Fibroblast of skin of right biceps (primary cell): ENCODE data around the gene SRMS.

ENCODE experiments used
- DNase-seq: peaks from one replicate; pipeline ENCODE4 v3.0.0-alpha.2; 2013

Gene SRMS, protein sequence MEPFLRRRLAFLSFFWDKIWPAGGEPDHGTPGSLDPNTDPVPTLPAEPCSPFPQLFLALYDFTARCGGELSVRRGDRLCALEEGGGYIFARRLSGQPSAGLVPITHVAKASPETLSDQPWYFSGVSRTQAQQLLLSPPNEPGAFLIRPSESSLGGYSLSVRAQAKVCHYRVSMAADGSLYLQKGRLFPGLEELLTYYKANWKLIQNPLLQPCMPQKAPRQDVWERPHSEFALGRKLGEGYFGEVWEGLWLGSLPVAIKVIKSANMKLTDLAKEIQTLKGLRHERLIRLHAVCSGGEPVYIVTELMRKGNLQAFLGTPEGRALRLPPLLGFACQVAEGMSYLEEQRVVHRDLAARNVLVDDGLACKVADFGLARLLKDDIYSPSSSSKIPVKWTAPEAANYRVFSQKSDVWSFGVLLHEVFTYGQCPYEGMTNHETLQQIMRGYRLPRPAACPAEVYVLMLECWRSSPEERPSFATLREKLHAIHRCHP

DNA sequence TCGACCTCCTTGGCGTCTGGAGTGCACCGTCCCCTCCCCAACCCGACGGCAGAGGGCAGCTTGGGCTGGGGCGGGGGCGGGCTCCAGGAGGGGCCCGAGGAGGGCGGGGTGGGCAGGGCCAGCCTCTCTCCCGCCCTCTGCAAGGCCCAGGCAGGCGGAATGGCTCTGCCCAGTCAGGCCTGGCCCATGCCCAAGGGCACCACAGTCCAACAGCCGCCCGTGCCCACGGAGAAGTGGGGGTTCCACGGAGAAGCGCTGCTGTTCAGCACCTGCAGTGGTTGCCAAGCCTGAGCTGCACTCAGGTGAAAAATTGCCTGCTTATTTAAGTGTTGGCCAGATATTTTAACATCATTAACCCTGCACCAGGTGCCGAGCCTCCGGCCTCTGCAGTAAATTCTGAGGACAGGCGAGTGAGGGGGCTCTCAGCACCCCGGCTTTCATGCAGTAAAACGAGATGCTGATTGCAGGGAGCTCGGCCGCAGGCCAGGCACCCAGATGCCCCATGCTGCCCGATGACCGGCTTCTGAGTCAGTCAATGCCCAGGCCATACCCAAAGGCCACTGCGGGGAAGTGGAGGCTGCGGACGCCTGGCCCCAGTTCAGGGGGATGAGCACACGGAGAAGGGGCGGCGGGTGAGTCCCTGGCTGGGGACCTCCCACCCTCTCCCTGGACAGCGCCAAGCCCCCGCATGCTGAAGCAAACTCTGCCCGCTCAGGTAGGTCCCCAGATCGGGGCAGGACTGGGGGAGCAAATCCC is at the start of gene SRMS:
SRMS (minus strand) TSS at position 25 of the 756 bp plus-strand sequence. CDS start 286 bp downstream, outside the sequence.
- DNase-seq: no peak

DNA sequence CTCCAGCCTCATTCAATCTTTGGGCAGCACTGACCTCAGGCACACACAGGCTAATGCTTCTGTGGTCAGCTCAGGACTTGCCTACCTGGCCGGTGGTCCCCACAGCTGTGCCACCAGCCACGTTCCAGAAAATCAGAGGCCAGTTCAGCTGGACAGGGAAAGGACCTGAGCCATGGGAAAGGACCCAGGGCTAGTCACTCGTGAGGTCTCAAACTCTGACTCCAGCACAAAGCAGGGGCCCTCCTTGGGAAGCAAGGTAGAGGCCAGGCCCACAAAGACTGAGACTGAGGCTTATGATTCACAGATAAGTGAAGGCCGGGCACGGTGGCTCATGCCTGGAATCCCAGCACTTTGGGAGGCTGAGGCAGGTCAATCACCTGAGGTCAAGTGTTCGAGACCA is 48.9 kb upstream of the SRMS start:
- DNase-seq: no peak

DNA sequence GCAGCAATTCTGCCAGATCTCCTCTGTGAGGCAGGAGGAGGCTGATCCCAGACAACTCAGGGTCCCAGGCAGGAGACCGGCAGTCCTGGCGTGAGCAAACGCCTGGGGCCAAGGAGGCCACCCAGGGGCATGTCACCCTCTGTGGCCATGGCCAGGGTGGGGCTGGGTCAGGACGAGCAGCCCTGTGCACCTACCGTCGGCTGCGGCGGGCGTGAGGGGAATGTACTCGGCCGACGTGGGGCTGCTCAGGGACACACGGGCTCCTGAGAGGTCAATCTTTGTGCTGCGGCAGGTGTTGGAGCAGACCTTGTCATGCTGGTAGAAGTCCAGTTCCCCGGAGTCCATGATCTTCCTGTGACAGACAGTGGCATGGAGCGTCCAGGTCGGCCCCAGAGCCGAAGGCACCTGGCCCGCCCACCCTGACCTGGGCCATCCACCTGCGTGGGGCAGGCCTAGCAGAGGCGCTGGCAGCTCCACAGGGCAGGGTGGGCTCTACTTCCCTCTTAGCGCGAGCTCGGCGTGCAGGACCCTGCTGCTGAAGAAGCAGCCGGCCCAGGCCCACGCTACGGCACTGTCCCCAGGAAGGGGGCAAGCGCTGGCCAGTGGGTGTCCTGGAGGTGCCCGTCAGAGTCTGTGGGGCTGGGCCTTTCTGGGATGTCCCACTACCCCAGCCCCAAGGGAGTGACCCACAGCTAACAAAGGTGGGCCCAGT is 48.0 kb upstream of the SRMS start:
- no peak for DNase-seq

DNA sequence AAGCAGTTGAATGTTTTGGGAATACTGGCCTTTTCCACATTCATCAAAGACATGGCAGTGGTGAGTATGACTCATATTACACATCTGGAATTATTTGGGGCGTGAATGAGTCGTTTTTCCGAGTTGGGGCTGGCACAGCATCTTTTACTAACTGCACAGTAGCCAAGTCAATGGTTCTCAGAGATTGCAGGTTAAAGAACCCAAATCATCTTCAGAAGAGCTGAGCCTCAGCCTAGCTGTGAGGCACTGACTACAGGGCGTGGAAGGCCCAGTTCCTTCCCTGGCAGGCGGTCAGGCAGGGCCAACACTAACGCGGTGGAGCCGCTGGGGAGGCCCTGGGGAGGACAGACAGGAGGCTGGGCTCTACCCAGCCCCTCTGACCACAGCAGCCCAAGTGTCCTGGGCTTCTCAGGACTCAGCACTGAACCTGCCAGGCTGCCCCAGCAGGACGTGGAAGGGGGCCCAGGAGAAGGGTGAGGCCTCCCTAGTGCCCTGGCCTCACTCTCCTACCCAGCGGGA is 46.6 kb upstream of the SRMS start:
- peak; percentile 63 for DNase-seq

DNA sequence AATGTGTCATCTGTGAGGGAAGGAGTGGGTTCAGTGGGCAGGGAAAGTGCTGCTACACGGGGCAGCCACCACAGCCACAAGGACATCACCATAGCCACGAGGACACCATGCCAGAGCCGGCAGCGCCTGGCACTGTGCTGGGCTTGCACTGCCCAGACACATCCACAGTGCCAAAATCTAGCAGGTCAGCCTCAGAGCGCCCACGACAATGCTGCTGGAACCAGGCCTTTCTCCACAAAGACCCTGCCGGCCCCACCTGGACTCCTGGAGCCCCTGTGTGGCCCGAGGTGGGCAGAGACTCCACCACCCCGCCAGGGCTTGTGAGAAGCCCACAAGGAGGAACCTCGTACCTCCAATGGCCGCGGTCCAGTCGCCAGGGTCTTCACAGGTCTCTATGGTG is 45.1 kb upstream of the SRMS start:
- no peak for DNase-seq

DNA sequence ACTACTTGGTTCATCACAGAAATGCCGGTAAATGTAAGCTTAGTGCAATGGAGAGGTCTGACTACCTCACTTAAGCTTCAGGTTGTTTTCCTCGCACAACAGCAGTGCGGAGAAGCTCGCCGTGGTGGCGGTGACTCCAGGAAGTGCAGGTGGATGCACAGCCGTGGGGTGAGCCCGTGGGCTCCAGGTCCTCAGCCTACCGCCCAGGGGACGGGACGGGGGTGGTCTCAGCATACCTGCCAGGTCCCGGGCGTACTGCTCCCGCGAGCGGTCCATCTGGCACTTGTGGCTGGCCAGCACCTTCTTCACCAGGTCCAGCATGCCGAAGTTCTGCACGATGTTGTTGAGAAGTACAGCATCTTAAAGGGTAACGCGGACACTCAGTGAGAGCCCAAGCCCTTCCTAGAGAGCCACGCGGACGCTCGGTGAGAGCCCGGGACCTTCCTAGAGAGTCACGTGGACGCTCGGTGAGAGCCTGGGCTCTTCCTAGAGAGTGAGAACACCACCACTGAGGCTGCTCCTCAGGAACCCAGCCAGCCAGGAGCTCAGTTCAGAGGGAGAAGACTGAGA is 44.3 kb upstream of the SRMS start:
- no peak for DNase-seq

DNA sequence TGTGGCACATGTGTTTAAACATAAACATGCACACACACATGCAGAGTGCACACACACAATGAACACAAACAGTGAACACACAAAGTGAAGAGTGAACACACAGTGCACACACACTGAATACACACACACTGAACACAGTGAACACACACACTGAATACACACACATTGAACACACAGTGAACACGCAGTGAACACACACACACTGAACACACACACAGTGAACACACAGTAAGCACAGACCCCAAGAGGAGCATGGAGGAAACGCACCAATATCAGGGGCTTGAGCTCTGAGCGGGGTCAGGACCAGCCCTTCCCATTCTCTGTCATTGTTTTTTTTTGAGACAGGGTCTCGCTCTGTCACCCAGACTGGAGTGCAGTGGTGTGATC is 43.6 kb upstream of the SRMS start:
- DNase-seq: no peak

DNA sequence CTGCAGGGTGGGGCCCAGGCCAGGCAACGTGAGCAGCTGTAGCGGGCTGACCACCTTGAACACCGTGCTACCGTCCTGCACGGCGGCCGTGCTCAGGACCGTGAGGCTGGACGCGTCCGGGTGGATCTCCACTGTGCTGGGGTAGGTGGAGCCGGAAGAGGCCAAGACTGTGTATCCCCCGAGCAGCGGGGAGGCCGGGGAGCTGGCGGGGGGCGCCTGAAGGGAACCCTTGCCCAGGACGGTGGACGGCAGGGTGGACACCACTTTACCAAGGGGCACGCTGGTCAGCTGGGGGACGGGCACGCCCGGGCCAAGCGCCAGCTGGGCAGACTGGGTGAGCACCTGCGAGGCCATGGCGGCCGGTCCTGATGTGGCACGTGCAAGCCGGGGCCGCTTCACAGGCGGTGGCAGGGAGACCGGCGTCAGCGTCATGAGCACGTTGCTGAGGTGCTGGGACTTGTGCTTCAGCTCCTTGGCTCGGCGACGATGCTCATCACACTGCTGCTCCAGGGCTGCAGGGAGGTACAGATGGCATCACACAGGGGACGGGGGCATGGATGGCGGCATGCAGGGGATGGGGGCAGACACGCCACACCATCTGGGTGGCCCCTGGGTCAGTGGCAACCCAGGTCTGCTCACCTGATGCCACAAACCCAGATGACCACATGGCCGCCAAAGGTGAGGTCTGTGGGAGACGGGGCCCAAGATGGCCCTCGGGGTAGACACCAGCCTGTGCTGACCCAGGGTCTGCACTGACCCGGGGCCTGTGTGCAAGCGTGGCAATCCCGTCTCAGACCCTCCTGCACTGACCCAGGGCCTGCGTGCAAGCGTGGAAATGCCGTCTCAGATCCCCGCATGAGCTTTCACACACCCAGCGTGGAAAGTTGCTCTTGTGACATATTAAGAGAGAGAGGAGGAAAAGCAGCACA is 42.9 kb upstream of the SRMS start:
- no peak for DNase-seq

DNA sequence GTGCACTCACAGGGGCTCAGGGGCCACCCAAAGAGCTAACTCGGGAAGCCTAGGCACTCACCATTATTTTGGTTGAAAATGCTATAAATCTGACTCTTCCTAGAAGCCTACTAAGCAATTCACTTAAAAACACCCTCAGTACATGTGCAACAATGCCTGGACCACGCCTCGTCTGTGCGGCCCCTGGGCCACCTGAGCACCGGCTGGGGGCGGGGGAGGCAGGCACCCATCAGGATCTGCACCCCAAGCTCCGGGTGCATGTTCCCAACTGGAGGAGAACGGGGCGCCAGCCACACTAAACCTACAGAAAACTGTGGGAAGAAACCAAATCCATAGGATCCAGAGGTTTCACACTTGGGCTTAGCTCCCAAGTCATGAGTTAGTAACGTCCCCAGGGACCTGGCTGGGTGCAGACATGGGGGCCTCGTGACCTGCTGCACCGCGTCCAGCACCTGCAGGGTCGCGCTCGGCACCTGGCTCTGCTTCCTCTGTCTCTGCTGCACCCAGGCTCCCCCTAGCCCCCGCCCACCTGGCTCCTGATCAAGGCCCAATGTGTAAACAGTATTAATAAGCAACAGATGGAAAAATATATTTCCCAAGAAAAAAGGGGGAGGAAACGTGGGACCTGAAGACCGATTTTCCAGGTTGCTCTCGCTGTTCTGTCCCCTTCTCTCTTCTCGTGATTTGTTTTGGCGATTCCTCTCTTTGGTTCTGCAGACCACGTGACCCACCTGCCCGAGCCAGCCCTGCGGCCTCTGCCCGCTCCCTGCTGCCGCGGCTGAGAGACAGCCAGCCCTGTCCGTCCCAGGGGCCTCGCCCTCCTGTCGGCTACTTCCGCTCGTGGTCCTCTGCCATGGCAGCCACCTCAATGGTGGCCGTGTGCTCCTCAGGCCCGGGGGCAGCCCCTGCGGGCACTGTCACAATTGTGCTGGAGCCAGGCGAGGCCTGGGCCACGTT is 42.0 kb upstream of the SRMS start:
- DNase-seq: no peak

DNA sequence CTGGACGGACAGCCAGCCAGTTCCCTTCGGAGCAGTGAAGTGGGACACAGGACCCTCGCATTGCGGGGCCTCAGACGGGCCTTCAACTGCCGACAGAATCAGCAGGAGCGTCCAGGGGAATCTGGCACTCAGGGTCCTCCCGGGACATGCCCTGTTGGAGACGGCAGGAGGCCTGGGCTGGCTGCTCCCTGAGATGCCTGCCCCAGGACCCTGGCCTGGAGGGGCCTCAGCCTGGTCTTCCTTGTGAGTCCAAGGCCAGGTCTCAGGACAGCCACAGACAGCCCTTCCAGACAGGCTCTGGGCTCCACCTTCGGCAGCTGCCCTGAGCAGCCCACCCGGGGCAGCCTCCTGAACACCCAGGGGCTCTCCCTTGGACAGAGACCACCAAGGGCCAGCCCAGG is 41.1 kb upstream of the SRMS start:
- DNase-seq: no peak

DNA sequence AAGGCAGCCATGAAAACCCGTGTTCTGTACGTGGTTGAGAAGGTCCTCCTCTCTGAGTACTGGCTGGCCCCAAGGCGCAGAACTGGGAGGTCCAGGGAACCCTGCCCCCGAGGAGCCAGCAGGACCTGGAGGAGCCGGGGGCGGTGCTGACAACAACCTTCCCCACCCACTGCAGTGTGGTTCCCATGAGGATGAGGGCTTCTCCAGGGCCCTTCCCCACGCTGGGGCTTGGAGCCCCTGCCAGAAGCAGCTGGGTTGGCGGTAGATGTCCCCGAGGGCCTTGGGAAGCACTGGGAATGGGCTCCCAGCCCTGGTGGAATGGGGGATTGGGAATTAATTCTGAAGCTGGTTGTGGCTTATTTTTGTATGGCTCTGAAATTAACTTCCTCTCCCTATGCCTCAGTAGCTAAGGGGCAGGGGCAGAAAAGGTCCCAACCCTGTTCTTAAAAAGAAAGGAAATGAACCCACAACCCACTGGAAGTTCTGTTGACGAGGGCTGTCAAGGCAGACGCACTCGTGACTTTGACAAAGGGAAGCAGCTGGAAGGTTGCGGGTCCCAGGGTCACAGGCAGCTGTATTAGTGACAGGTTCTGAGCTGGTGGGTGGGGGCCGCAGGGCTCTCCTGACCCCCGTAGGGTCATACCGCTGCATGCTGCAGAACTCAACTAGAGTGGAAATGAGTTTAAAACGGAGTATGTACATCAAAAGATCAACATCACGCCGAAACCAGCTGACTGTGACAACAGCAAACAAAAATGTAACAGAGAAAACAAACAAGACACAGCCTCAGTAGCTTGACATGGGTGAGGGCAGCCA is 40.4 kb upstream of the SRMS start:
- DNase-seq: no peak

DNA sequence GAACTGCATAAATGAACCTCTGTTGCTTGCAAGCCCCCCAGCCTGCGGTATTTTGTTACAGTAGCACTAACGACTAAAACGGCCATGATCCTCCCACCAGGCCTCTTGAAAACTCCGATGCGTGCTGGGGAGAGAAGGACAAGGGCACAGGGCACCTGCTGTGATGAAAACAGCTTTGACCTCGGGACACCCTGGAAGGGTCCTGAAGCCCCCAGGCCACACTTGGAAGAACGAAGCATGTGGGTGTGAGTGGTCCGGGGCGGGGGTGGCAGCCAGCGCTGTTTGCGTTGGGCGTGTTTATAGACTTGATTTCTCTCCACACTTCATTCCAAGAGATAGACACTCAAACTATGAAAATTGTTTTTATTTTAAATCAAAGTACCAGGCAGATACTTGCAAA is 39.7 kb upstream of the SRMS start:
- no peak for DNase-seq

DNA sequence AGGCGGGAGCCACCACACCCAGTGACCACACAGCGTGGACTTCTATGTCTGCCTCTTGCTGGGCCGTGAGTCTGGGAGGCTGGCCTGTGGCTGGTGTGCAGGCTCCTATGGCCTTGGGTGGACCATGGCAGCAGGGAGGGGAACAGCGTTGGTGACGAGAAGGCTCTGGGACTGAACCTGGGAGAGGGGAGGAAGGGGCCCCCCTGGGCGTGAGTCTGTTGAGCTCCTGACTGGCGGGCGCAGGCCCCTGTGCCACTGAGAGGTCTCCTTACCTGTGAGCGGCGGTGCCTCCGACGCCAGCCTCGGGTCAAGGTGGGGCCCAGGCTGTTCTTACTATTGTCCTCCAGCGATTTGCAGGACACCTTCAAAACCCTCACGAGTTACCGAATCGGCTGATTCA is 39.2 kb upstream of the SRMS start:
- no peak for DNase-seq

DNA sequence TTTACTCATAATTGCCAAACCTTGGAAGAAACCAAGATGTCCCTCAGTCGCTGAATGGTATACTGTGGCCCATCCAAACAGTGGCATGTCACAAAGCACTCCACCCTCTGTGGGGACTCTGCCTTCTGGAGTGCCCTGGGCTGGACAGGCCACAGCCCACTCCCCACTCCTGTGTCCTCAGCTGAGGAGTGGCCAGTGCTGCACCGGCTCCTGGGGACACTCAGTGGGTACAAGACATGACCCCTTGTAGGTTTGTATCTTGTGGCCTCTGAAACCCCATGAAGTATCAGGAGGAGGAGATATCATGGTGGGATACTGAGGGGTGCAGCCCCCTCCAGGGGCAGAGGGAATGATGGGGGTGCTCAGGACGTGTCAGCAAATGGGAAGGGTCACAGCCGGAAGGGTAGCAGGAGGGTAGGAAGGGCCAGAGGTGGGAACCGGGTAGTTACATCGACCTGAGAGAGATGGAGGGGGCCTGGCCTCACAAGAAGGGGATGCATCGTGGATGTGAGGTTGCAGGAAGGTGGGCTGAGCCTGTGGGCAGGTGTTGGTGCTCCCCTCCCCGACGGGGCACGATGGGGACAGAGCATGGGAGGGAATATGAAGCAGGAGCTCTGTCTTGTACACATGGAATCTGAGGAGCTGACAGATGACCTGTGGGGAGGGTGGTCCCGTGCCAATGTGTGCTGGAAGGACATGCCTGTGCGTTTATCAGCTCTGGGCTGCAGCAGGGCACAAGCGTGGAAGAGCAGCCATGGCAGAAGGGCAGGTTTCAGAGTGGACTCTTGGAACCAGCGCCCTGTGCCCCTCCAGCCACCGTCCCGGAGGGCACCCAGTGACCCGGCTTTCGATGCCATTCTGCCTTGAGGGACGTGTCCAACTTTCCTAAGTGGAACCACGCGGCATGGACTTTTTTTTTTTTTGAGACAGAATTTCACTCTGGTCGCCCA is 38.3 kb upstream of the SRMS start:
- no peak for DNase-seq

DNA sequence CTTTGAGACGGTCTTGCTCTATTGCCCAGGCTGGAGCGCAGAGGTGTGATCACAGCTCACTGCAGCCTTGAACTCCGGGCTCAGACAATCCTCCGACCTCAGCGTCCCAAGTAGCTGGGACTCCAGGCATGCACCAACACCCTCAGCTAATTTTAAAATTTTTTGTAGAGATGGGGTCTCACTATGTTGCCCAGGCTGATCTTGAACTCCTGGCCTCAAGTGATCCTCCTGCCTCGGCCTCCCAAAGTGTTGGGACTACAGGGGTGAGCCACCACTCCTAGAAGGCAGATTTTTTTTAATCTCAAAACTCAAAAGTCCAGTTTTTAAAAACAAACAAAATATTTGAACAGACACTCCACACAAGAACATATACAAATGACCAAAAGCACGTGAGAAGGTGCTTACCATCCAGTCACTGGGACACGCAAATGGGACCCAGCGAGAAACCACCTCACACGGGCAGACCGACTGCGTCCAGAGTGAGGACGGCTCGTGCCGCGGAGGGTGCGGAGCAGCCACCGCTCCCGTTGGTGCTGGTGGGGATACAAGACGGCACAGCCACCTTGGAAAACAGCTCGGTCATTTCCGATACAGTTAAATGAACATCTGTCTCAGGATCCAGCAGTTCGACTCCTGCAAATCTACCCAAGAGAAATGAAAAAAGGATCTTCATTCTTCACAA is 35.0 kb upstream of the SRMS start:
- no peak for DNase-seq

DNA sequence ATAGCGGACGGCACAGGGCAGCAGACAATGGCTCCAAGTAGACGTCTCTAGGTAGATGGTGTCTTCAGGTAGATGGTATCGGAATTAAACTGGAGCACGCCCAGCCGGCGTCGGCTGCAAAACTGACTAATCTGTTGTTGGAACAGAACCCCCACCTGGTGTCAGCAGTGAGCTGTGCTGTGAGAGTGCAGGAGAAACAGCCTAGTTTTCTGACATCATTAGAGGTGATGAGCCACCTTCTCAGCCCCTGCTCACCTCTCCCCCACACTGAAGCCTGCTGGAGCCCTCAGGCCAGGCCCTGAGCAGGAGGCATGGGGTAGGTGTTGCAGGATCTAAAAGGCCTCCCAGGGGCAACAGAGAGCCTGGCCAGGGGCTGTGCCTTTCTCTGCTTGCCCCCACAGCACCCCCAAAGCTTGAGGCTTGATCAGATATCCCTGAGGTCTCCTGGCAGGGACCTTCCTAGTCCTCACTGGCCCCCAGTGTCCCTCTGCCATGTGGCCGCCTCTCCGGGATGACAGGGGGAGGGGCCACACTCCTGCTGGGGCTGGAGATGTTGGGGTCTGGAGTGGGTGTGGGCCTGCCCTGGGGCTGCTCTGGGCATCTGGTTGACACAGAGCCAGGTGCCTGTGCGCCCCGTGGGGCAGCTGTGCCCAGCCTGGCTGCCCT is 33.4 kb upstream of the SRMS start:
- DNase-seq: peak; percentile 38

DNA sequence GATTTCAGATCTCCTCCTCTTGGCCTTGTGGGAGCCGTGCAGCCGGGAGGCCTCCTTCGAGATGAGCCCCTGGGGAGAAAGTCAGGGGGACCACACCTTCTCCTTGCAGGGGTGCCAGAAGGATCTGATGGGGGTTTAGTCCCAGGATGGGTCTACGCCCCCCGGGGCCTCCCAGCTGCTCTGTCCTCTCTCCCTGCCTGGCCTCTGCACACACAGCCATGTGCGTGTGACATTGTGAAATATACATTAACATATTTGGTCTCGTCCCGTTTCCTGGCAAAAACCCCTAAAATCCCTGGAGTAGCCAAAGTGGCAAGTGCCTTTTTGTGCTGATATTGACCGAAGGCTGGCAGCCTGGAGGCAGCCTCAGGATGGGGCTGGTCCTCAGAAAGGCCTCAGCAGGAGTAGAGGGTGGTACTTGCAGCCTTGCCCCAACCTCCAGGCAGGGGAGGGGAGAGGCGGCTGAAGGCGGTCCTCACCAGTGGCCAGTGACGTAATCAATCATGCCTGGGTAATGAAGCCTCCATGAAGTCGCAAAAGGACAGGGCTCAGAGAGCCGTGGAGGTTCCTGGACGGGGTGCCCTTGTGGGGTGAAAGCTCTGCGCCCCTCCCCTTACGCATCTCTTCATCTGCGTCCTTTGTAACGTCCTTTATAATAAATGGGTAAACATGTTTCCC is 31.6 kb upstream of the SRMS start:
- no peak for DNase-seq
